IMR-90 (cell line): ENCODE data around the gene ADARB2.

Source experiments
- BHLHE40 ChIP-seq: fragments of 150-350 bp; IDR thresholded peaks from 2 replicates; pipeline ENCODE4 v1.6.1; 2016; ENCODE audit warnings: mild to moderate bottlenecking, low read depth, low read length
- CEBPB ChIP-seq: IDR thresholded peaks from 2 replicates; pipeline ENCODE4 v1.6.1; 2012; ENCODE audit warnings: low read depth, low read length, improper control_type of control experiment
- CHD1 ChIP-seq: IDR thresholded peaks from 2 replicates; pipeline ENCODE4 v1.6.1; 2012; ENCODE audit warnings: low read depth, low read length, improper control_type of control experiment
- CTCF ChIP-seq: conservative IDR thresholded peaks from 2 replicates; pipeline ENCODE4 v1.5.1; 2012; ENCODE audit warnings: mild to moderate bottlenecking, low read depth, low read length, improper control_type of control experiment
- ELK1 ChIP-seq: fragments of 150-350 bp; IDR thresholded peaks from 2 replicates; pipeline ENCODE4 v1.6.1; 2016; ENCODE audit warnings: low read depth, mild to moderate bottlenecking, low read length, moderate library complexity, borderline replicate concordance
- MAFK ChIP-seq: IDR thresholded peaks from 2 replicates; pipeline ENCODE4 v1.6.1; 2012; ENCODE audit warnings: low read depth, low read length, improper control_type of control experiment
- MXI1 ChIP-seq: IDR thresholded peaks from 2 replicates; pipeline ENCODE4 v1.6.1; 2012; ENCODE audit warnings: low read depth, mild to moderate bottlenecking, low read length, moderate library complexity, borderline replicate concordance
- NFE2L2 ChIP-seq: fragments of 150-350 bp; IDR thresholded peaks from 2 replicates; pipeline ENCODE4 v1.6.1; 2016; ENCODE audit warnings: low read depth, mild to moderate bottlenecking, low read length
- POLR2A ChIP-seq: IDR thresholded peaks from 2 replicates; pipeline ENCODE4 v1.6.1; 2012; ENCODE audit warnings: mild to moderate bottlenecking, low read depth, low read length
- RAD21 ChIP-seq: IDR thresholded peaks from 2 replicates; pipeline ENCODE4 v1.6.1; 2012; ENCODE audit warnings: low read length, improper control_type of control experiment
- RCOR1 ChIP-seq: IDR thresholded peaks from 2 replicates; pipeline ENCODE4 v1.6.1; 2012; ENCODE audit warnings: mild to moderate bottlenecking, low read length, improper control_type of control experiment; ENCODE audit not compliant: insufficient replicate concordance
- RFX5 ChIP-seq: IDR thresholded peaks from 2 replicates; pipeline ENCODE4 v1.8.0; 2012; ENCODE audit warnings: low read depth, mild to moderate bottlenecking, low read length, moderate library complexity
- SMC3 ChIP-seq: fragments of 150-350 bp; IDR thresholded peaks from 2 replicates; pipeline ENCODE4 v1.6.1; 2016; ENCODE audit warnings: low read depth, mild to moderate bottlenecking, antibody characterized with exemption, low read length, moderate library complexity
- USF2 ChIP-seq: fragments of 150-350 bp; IDR thresholded peaks from 2 replicates; pipeline ENCODE4 v1.6.1; 2017; ENCODE audit warnings: mild to moderate bottlenecking, antibody characterized with exemption, low read length, low read depth

GRCh38 chr10:1670541-1671365, 66.6 kb downstream of the ADARB2 start:
- no peak for TF ChIP-seq MAFK
- TF ChIP-seq CTCF = no peak
- TF ChIP-seq MXI1 = no peak
- no peak for TF ChIP-seq RFX5
- TF ChIP-seq RAD21 = no peak
- TF ChIP-seq ELK1 = no peak
- no peak for TF ChIP-seq SMC3
- no peak for TF ChIP-seq USF2
- no peak for TF ChIP-seq BHLHE40
- no peak for TF ChIP-seq CHD1
- TF ChIP-seq RCOR1 = no peak
- no peak for TF ChIP-seq POLR2A
- TF ChIP-seq CEBPB = no peak
- TF ChIP-seq NFE2L2 = no peak
